ENCODE results near the gene ERGIC3. TPM values are rescaled to one million over a fixed set of nuclear protein-coding genes. Genes with fewer than 3 reads are reported as not detected.

ERGIC3 gene
- total RNA-seq, 1 experiment from 2014 or later = 178 TPM

DNA sequence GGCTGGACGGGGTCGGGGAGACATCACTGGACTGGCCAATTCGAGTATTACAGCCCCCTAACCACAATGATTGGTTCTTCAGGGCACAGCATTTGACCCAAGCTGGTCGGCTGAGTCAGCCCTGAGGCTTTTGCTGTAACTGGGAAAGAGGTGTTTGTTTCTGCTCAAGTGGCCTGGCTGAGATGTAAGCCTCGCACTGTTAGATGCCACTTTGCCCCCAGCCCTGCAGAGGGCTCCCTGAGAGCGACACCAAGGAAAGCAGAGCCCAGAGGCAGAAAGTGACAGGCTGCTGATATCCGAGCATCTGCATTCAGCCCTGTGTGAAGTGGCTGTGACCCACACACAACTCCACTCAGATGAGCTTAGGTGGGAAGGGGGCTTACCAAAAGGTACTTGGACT lies 19.4 kb downstream of the ERGIC3 start:
- peak; percentile 58 for DNase-seq (ENCODE audit: low read depth)

GRCh38 chr20:35561671-35562070 lies 19.8 kb downstream of the ERGIC3 start:
- DNase-seq (ENCODE audit: low read depth) = no peak

DNA sequence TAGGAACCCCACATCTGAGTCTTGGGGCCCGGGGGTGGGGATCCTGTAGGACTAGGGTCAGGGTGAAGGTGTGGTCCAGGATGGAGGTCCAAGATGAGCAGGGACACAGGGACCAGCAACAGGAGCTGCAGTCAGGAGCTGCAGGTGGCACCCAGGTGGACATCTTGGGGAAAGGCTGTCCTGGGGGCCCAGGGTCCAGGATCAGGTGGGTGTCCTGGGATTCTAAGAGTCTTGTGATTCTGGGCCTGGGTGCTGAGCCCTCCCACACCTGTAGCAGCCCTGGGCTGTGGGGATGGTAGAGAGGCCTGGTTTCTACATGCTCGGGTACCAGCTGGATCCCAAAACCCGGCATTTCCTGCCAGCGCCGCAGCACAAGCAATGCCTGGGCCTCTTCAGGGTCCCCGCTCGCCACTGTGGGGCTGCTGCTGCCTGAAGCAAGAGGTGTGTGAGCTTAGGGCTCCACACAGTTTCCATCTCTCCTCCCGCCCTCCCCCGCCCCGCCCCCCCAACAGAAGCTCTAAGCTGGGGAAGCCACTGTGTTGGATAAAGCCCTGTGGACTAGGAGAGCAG lies 20.7 kb downstream of the ERGIC3 start:
- DNase-seq (ENCODE audit: low read depth) = no peak

DNA sequence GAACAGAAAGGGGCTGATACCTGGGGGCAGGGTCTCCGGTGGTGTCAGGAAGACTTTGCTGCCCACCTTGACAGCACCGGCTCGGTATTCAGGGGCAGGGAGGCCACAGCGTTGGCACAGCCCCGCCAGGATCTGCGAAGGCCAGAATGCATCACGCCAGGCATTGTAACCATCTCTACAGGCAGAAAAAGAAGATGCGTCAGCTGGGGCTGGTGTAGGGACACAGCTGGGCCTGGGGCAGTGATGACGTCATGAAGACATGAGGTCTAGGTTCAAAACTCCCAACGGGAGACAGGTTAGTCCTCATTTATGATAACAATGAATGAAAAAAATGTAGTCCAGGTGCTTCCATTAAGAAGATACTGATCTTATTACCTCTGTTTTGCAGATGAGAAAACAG lies 22.0 kb downstream of the ERGIC3 start:
- DNase-seq (ENCODE audit: low read depth) = no peak

DNA sequence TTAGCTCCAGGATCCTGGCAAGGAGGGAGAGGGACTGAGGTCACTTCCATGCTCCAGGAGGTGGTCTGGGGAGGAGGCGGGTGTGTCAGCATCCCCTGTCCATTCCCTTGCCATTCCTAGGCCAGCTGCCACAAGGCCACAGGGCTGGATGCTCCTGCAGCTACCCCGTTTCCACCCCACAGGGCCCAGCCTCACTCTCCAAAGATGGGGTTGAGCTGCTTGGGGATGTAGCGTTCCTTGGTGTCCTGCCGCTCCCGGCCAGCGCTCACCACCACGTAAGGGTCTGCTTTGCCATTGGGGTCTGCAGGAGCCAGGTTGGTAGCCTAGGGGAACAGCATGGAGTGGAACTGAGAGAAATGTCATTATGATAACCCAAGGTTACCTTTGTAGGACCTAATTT lies 23.0 kb downstream of the ERGIC3 start:
- DNase-seq (ENCODE audit: low read depth) = no peak

- no peak for DNase-seq (ENCODE audit: low read depth)
Observed at GRCh38 chr20:35568645-35569044, 26.8 kb downstream of the ERGIC3 start.

- no peak for DNase-seq (ENCODE audit: low read depth)
Observed at GRCh38 chr20:35571555-35571954, 29.7 kb downstream of the ERGIC3 start.

DNA sequence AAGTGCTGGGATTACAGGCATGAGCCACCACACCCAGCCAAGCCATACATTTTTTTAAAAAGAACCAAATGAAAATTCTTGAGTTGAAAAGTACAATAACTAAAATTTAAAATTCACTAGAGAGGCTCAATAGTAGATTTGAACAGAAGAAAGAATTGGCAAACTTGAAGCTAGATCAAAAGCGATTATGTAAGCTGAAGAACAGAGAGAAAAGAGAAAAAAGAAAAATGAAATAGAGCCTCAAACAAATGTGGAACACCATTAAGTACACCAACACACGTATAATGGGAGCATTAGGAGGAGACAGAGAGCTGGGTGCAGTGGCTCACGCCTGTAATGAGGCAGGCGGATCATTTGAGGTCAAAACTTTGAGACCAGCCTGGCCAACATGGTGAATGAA lies 31.0 kb downstream of the ERGIC3 start:
- no peak for DNase-seq (ENCODE audit: low read depth)

DNA sequence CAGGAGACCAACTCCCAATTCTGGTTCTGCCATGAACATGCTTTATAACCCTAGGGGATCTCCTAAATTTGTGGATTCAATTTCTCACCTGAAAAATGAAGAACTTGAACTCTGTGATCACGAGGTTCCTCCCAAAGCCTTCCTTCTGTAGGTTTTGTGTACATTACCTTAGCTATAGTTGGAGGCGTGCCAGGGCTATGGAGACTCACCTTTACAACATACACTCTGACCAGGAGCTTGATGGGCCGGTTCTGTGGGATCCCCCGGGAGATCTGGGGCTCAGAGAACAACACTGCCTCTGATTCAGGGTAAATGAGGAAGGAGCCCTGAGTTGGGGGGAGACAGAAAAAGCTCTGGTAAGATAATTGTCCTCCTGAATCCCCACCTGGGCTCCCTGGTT lies 34.1 kb downstream of the ERGIC3 start:
- DNase-seq (ENCODE audit: low read depth) = no peak

- DNase-seq (ENCODE audit: low read depth) = no peak
Observed at GRCh38 chr20:35576816-35577215, 34.9 kb downstream of the ERGIC3 start.

GRCh38 chr20:35578469-35578868 lies 36.6 kb downstream of the ERGIC3 start:
- no peak for DNase-seq (ENCODE audit: low read depth)

- DNase-seq (ENCODE audit: low read depth) = no peak
Observed at GRCh38 chr20:35579196-35579595, 37.3 kb downstream of the ERGIC3 start.

DNA sequence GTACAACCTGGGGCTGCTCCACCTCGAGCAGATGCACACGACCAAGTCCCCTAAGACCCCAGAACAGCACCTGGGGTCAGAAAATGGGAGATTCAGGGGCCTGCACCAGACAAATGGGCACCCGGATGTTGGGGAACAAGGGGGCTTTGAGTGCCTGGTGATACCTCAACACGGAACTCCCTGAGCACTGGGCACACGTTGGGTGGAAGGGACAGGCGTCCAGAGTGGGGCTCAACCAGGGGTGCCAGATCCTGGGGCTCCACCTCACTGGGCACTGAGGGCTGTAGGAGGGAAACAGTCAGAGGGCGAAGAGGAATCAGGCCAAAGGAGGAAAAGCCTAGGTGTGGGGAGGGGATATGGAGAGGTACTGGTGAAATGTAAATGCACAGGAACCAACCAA lies 40.3 kb downstream of the ERGIC3 start:
- no peak for DNase-seq (ENCODE audit: low read depth)

DNA sequence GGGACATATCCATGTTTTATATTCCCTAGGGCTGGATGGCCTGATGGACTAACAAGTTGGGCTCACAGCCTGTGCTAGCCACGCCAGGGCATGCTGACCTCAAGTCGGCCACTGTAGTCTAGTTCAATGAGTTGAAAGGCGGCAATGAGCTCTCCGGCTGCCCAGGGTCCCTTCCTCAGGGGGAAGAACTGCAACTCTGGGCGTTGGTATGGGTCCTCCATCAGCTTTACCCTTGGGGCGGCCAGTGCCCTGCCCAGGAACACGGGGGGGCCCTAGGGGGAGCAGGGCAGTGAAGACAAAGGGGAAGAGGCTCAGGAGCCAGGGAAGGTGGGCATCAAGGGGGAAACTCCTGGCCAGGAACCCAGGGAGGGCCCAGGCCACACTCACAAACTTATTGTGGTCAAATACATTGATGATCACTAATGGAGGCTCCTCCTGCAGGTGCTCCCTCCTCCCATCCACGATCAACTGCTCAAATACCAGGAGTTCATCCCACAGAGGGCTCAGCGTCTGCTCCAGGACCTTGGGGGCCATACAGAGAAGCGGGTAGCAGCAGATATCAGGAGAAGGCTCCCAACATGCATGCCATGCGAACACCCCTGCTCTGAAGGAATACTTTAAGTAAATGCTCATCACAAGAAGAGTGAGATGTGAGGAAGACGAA lies 41.0 kb downstream of the ERGIC3 start:
- no peak for DNase-seq (ENCODE audit: low read depth)

- DNase-seq (ENCODE audit: low read depth) = no peak
Observed at GRCh38 chr20:35583636-35584560, 42.0 kb downstream of the ERGIC3 start.

DNA sequence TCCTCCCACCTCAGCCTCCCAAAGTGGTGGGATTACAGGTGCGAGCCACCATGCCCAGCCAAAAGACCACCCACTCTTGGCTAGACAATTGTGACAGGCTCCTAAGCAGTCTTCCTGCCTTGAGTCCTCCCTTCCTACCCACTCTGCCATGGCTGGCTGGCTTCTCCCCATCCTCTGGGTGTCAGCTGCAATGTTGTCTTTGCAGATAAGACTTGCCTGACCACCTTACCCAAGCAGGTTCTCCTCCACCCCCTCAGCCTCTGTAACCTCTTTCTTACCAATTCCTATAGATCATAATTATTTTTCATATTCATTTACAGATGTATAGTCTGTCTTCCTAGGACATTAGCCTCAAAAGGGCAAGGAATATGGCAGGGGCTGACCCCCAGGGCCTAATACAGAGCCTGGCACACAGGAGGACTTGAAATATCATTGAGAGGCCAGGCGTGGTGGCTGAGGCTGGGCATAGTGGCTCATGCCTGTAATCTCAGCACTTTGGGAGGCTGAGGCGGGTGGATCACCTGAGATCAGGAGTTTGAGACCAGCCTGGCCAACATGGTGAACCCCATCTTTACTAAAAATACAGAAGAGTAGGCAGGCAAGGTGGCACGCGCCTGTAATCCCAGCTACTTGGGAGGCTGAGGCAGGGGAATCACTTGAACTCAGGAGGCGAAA lies 45.0 kb downstream of the ERGIC3 start:
- DNase-seq (ENCODE audit: low read depth) = no peak

DNA sequence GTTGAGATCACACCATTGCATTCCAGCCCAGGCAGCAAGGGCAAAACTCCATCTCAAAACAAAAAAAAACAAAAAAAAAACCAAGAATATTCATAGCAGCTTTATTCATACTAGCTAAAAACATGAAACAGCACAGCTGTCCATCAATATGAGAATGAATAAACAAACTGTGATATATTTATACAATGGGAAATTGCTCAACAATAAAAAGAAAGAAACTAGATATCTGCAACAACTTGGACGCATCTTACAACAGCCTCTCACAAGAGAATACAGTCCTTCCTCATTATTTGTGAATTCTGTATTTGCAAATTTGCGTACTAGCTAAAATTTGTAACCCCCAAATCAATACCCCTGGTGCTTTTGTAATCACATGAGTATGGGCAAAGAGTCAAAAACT lies 45.6 kb downstream of the ERGIC3 start:
- DNase-seq (ENCODE audit: low read depth) = no peak

GRCh38 chr20:35588397-35588796 lies 46.5 kb downstream of the ERGIC3 start:
- DNase-seq (ENCODE audit: low read depth) = no peak

- DNase-seq (ENCODE audit: low read depth) = no peak
Observed at GRCh38 chr20:35592339-35592974, 50.6 kb downstream of the ERGIC3 start.

GRCh38 chr20:35595456-35595855 lies 53.6 kb downstream of the ERGIC3 start:
- no peak for DNase-seq (ENCODE audit: low read depth)

- no peak for DNase-seq (ENCODE audit: low read depth)
Observed at GRCh38 chr20:35595901-35596300, 54.0 kb downstream of the ERGIC3 start.

GRCh38 chr20:35597186-35597585 lies 55.3 kb downstream of the ERGIC3 start:
- DNase-seq (ENCODE audit: low read depth) = no peak
